Brain pericyte (primary cell): ENCODE measurements around the gene COL6A3.
"Not testable (repeated sequence)": the region's sequence is repeated elsewhere in the genome, so short reads cannot be mapped to it uniquely, and the experiment has no call there.

Source experiments
- DNase-seq: peaks from one replicate; pipeline ENCODE4 v3.0.0-alpha.2; 2012; ENCODE audit warnings: low read depth, low spot score

COL6A3 gene

DNA sequence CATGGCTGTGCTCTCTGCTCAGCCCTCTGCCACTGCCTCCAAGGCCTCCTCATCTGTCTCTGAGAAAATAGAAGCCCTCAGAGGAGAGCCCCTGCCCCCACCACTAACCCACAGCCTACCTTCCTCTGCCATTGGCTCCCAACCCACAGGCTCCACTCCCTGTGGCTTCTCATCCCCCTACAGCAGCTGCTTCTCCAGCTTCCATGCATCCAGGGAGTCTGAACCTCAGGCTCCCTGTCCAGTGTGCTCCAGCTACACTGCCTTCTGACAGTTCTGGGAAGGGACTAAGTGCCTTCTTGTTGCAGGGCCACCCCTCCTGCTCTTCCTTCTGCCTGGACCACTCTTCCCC, 29.3 kb downstream of the COL6A3 start:
- no peak for DNase-seq

DNA sequence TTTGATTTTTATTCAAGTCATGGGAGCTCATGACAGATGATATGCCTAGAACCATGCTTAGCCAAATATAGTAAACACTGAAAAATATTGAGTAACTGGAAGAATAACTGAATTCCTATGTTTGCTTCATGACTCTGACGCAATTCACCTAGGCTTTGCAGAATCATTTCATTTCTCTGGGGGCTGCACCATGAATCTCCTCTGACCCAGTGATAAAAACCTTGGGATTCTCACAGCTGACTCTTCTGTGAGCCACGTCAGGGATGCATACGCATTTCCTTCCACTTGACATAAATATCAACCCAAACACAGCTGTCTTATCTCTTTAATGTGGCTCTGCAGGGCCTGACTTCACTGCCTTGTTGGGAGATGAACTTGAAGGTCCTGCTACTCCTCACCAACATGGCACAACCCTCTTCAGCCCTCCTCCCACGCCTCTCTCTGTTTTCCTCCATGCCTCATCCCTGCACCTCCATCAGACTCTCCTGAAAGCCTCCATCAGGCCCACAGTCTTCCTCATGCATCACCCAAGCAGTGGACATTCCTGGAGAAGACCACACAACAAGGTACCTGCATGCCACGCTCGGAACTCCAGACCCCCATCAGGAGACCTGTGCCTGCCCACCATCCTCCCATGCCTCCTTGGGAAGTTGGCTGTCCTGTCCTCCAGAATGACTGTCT, 29.8 kb downstream of the COL6A3 start:
- no peak for DNase-seq

DNA sequence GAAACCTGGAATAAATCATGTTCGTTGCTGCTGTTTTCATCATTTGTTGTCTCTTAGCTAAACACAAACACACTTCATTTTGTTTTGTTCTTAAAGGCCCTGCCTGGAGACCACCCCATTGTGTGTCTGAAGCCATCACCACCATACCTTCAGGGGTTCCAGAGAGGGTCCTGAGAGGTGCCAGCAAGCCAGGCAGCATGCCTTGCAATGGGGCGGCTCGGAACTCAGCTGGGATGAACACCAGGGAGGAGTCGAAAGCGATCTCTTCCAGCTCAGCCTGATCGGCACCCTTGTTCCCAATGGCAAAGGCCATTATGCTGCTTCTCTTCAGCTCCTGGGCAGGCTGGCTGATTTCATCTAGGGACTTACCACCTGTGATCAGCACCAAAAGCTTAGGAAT, 33.2 kb downstream of the COL6A3 start:
- no peak for DNase-seq

DNA sequence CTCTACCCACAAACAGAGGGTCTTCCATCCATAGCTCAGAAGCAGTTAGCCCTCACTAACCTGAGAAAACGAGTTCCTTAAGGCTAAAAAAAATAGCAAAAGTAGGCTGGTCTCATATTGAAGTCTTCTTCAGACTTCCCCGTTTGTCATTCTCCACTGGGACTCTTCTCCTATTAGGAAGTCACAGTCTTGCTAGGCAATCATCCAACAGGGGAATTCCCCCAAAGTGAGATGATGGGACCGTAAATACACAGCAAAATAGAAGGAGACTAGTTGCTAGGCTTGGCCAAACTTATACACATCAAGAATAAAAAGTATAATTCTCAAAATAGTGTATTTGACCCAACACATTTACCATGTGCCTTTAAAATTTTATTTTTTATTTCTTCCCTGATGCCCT, 34.3 kb downstream of the COL6A3 start:
- DNase-seq = no peak

- no peak for DNase-seq
Measured at GRCh38 chr2:237378650-237379049, 35.3 kb downstream of the COL6A3 start.

- no peak for DNase-seq
Measured at GRCh38 chr2:237374284-237375060, 39.5 kb downstream of the COL6A3 start.

- no peak for DNase-seq
Measured at GRCh38 chr2:237371856-237372255, 42.1 kb downstream of the COL6A3 start.

DNA sequence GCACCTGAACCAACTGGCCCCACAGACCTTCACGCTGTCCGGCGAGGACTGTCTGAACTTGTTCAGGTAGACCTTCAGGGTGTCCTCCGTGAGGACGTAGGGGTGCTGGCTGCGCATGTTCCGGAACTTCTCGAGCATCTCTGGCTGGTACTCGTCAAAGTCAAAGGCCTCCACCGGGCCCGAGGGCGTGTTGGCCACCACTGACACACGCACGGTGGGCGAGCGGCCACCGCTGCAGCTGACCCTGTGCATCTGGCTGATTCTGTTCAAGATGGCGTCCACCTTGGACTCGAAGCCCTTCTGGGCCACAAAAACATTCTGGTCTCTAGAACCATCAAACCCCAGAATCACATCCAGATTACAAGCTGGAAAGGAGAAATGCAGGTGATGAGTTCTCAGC, 48.3 kb downstream of the COL6A3 start:
- DNase-seq = no peak

GRCh38 chr2:237364655-237365054, 49.3 kb downstream of the COL6A3 start:
- DNase-seq = no peak

GRCh38 chr2:237361194-237362004, 52.6 kb downstream of the COL6A3 start:
- DNase-seq = no peak

DNA sequence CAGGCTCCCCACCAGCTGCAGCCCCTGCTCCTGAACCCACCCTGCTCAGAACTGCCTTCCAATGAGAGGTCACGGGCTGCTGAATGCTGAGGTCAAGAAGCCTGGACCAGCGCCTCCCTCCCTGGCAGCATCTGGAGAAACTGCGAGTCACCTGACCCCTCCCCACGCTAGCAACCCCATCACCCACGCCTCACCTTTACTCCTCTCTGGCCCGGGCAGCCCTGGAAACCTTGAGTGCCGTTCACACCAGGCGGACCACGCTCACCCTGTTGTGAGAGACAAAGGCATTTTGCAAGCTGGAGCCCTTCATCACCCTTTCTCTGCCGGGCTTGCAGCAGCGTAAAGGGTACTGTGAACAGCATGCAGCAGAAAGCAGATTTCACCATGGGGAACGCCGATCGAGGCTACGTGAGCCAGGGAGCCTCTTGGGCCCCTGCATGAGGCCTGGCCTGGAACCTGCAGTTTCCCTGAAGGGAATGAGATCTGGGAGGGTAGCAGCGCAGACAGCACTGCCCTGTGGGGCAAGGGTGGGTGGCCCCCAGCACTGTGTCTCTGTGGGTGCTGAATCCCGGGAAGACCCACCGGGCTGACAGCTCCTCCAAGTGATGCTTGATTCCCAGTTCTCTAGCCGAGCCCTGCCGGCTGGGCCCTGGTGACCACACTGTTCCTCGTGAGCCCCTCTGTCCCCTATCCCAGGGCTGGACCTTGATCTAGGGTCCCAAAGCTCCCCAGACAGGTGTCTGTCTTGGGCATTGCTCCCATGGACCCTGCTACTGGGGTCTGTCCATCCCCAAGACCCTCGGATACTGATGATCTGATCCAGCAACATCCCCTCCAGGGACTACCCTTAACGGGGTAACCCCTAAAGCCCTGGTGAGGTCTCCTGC, 53.8 kb downstream of the COL6A3 start:
- no peak for DNase-seq

DNA sequence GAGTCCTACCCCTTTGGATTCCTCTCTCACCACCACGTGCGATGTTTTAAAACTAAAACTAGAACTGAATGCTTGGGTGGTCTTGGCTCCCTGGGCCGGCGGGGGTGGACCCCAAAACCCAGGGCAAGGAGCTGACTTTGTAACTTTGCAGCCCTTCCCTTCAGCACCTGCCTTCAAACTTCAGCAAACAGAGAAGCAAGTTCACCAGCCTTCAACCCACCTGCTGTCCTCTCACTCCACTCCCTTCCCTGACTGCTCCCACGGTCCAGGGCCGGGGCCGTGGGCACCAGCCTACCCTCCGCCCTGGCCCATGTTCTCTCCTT, 54.5 kb downstream of the COL6A3 start:
- DNase-seq = no peak

GRCh38 chr2:237358721-237359517, 55.0 kb downstream of the COL6A3 start:
- DNase-seq = no peak

- DNase-seq = no peak
Measured at GRCh38 chr2:237355701-237356100, 58.3 kb downstream of the COL6A3 start.

- no peak for DNase-seq
Measured at GRCh38 chr2:237354892-237355291, 59.1 kb downstream of the COL6A3 start.

DNA sequence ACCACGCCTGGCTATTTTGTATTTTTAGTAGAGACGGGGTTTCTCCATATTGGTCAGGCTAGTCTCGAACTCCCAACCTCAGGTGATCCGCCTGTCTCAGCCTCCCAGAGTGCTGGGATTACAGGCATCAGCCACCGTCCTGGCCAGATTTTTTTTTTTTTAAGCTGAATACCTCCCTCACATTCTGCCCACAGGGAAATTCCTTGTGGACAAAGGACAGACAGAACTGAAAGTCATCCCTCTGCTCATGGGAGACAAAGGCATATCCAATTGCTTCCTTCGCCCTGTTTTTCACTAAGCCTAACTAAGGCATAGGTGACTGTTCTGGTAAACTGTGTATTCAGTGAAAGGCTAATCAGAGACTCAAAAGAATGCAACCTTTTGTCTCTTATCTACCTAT, 59.8 kb downstream of the COL6A3 start:
- DNase-seq = not testable (repeated sequence)

DNA sequence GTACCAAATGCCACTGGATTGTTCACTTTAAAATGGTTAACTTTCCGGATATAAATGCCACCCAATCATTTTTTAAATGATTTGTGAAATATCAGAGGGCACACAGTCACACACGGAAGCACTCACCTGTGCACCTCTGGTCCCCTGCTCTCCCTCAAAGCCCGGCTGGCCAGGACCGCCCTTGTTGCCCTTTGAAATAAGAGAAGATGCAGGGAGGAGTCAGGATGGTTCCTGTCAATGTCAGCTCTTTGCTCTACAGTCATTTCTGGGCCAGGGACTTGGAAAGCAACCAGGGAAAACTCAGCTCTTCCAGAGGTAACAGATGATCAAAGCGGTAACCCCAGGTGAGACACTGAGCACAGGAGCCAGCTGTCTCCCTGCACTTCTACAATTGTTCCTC, 60.7 kb downstream of the COL6A3 start:
- DNase-seq = no peak

DNA sequence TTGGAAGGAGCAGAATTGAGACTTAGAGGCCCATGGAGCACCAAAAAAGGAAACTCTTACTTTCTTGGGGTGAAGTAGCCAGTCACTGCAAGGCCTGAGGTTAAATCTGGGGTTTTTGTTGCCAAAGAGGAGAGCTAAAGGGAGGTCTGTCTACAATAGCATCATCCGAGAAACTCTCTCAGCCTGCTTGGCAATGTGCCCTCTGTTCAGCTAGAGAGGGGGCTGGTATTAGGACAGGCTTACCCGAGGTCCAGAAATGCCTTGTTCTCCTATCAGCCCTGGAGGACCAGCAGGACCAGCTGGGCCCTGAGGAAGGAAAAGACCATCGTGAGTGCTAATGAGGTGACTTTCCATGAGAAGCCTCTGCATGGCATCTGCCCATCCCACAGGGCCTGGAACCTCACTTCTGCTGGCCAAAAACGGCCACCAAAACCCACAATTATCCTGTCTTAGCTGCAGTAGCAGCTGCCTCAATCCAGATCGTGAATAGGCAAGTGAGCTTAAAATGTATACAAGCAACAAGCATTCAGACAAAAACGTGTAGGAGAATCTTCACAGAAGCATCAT, 61.6 kb downstream of the COL6A3 start:
- DNase-seq = no peak

DNA sequence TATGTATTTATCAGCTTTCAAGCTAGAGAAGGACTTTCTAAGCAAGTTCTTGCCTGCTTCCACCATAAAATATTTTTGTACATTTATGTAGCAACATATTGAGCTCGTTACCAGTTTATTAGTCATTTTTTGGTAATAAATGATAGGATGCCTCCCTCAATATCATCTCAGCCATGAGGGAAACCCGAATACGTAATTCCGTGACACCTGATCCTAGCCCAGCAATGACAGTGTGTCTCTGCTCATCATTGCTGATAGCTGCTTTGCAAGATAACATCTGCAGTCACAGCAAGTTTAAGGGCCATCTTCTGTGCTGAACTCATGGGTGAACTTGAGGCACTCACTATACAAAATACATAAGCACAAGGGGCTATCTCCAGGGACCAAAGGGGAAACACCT, 62.2 kb downstream of the COL6A3 start:
- no peak for DNase-seq

- DNase-seq = no peak
Measured at GRCh38 chr2:237351046-237351445, 62.9 kb downstream of the COL6A3 start.

DNA sequence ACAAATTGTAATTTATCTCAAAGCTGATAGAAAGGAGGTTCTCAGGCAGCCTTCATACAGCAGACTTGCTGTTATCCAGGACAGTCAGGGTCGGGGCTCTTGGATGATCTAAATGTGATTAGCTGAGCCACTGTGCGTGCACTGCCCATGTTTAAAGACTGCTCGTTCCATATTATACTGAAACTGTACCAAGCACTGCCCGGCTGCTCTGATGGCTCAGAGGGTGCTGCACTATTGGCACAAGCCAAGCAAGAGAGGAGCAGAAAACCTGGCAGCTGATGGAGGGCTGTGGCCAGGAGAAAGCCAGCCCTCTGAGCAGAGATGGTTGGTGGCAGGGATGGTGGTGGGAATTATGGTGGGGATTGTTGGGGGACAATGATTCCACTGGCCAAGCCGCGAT, 63.4 kb downstream of the COL6A3 start:
- DNase-seq = no peak
